Esophagus (tissue), 2 donors: Measurements from ENCODE around the gene MCTP2. TPM values are rescaled to one million over a fixed set of nuclear protein-coding genes. Genes with fewer than 3 reads are reported as not detected.

Source experiments
- H3K27ac ChIP-seq, 2 donors: one replicate each; pipeline ENCODE4 v1.5.1; 2013; ENCODE audit warnings: low read depth in 2 of 2, mild to moderate bottlenecking in 2 of 2, inconsistent platforms in 1 of 2, low read length in 1 of 2, moderate library complexity in 1 of 2
- H3K27me3 ChIP-seq, 2 donors: one replicate each; pipeline ENCODE4 v1.6.1; 2013; ENCODE audit warnings: low read length in 2 of 2, control low read depth in 1 of 2, mild to moderate bottlenecking in 1 of 2; ENCODE audit not compliant: insufficient read depth in 2 of 2, control insufficient read depth in 1 of 2
- H3K36me3 ChIP-seq, 2 donors: one replicate each; pipeline ENCODE4 v1.6.1; 2013; ENCODE audit warnings: low read length in 1 of 2; ENCODE audit not compliant: control insufficient read depth in 2 of 2, insufficient read depth in 2 of 2
- H3K4me1 ChIP-seq, 2 donors: one replicate each; pipeline ENCODE4 v1.6.1; 2013; ENCODE audit warnings: low read length in 1 of 2; ENCODE audit not compliant: control insufficient read depth in 2 of 2, insufficient read depth in 2 of 2
- H3K4me3 ChIP-seq, 2 donors: one replicate each; pipeline ENCODE4 v1.5.1; 2013; ENCODE audit warnings: low read length in 2 of 2, mild to moderate bottlenecking in 2 of 2, low read depth in 1 of 2, moderate library complexity in 1 of 2
- H3K9me3 ChIP-seq, 2 donors: one replicate each; pipeline ENCODE4 v1.6.1; 2013; ENCODE audit warnings: mild to moderate bottlenecking in 2 of 2, low read depth in 1 of 2, low read length in 1 of 2, moderate library complexity in 1 of 2; ENCODE audit not compliant: control insufficient read depth in 2 of 2, insufficient read depth in 1 of 2
- WGBS, 2 donors: extraction: QIAGEN DNeasy Blood & Tissue Kit; methylation state at CpG; one replicate each; pipeline ENCODE4 v1.1.7; 2013; 5-methylcytosine and 5-hydroxymethylcytosine counted together
- polyA plus RNA-seq, 2 donors: library from polyadenylated mRNA; stranded (reverse); fragments of 200-250 nt; gene quantifications; one replicate each; pipeline ENCODE4 v1.2.3, GENCODE V29; 2013
- donor health status: healthy with polysubstance abuse.
- donor health status: Bipolar disorder and iron deficiency.

The MCTP2 gene
- polyA plus RNA-seq, 2 donors: 2.4 to 2.5 TPM

GRCh38 chr15:94327356-94327936, 96.1 kb downstream of the MCTP2 start:
- Histone ChIP-seq H3K36me3 (peaks cover 0 to 2% of the 10 kb centered on the region in 2 donors), H3K9me3 (no peaks in the 10 kb centered on the region), H3K27ac (no peak overlapping the region), H3K27me3 (no peaks in the 10 kb centered on the region), H3K4me3 (no peak overlapping the region), H3K4me1 (no peaks in the 10 kb centered on the region)
- 77 to 82% methylated on average over 2 of the region's 2 CpGs for WGBS, 2 donors

- WGBS, 2 donors: 83 to 87% methylated on average over 3 of the region's 3 CpGs
- H3K4me1 ChIP-seq: no peaks in the 10 kb centered on the region
Measured at GRCh38 chr15:94331731-94332130, 100.4 kb downstream of the MCTP2 start.

GRCh38 chr15:94335616-94336015, 104.3 kb downstream of the MCTP2 start:
- WGBS, 2 donors: 85 to 87% methylated on average over 3 of the region's 3 CpGs
- Histone ChIP-seq H3K4me3 (no peak overlapping the region), H3K4me1 (no peaks in the 10 kb centered on the region), H3K9me3 (no peaks in the 10 kb centered on the region), H3K36me3 (peaks cover 0 to 2% of the 10 kb centered on the region in 2 donors), H3K27me3 (no peaks in the 10 kb centered on the region), H3K27ac (no peak overlapping the region)

More at GRCh38 chr15:94331731-94332130, 100.4 kb downstream of the MCTP2 start:
- Histone ChIP-seq H3K27me3 (no peaks in the 10 kb centered on the region), H3K36me3 (peaks cover 0 to 2% of the 10 kb centered on the region in 2 donors), H3K27ac (no peak overlapping the region), H3K4me3 (no peak overlapping the region), H3K9me3 (no peaks in the 10 kb centered on the region)

- no peaks in the 10 kb centered on the region for H3K9me3 ChIP-seq
- 91 to 92% methylated on average over 13 of the region's 13 CpGs for WGBS, 2 donors
- H3K4me1 ChIP-seq: no peaks in the 10 kb centered on the region
- peaks cover 0 to 2% of the 10 kb centered on the region in 2 donors for H3K36me3 ChIP-seq
- H3K4me3 ChIP-seq: no peak overlapping the region
- H3K27ac ChIP-seq: no peak overlapping the region
- H3K27me3 ChIP-seq: no peaks in the 10 kb centered on the region
Measured at GRCh38 chr15:94336817-94337467, 105.6 kb downstream of the MCTP2 start.

- Histone ChIP-seq H3K27ac (no peak overlapping the region), H3K4me3 (no peak overlapping the region), H3K4me1 (no peaks in the 10 kb centered on the region), H3K27me3 (no peaks in the 10 kb centered on the region), H3K9me3 (no peaks in the 10 kb centered on the region), H3K36me3 (peaks cover 0 to 2% of the 10 kb centered on the region in 2 donors)
- WGBS, 2 donors: 92 to 94% methylated on average over 16 of the region's 16 CpGs
Measured at GRCh38 chr15:94338243-94338846, 107.0 kb downstream of the MCTP2 start.

- Histone ChIP-seq H3K36me3 (no peaks in the 10 kb centered on the region), H3K27me3 (no peaks in the 10 kb centered on the region), H3K4me3 (no peak overlapping the region), H3K27ac (no peak overlapping the region), H3K9me3 (no peaks in the 10 kb centered on the region), H3K4me1 (no peaks in the 10 kb centered on the region)
- WGBS, 2 donors: 66 to 67% methylated on average over 4 of the region's 4 CpGs
Measured at GRCh38 chr15:94346282-94346681, 114.9 kb downstream of the MCTP2 start.

- Histone ChIP-seq H3K36me3 (no peaks in the 10 kb centered on the region), H3K27ac (no peak overlapping the region), H3K4me3 (no peak overlapping the region), H3K4me1 (no peaks in the 10 kb centered on the region), H3K27me3 (no peaks in the 10 kb centered on the region), H3K9me3 (no peaks in the 10 kb centered on the region)
- WGBS, 2 donors: 55 to 72% methylated on average over 2 of the region's 2 CpGs
Measured at GRCh38 chr15:94348084-94348483, 116.7 kb downstream of the MCTP2 start.

- H3K27me3 ChIP-seq: no peaks in the 10 kb centered on the region
- 93 to 98% methylated on average over 1 of the region's 1 CpG for WGBS, 2 donors
- no peaks in the 10 kb centered on the region for H3K9me3 ChIP-seq
- no peaks in the 10 kb centered on the region for H3K4me1 ChIP-seq
- H3K27ac ChIP-seq: no peak overlapping the region
- H3K36me3 ChIP-seq: no peaks in the 10 kb centered on the region
- H3K4me3 ChIP-seq: no peak overlapping the region
Measured at GRCh38 chr15:94351031-94351535, 119.7 kb downstream of the MCTP2 start.

- H3K27me3 ChIP-seq: no peaks in the 10 kb centered on the region
- no peaks in the 10 kb centered on the region for H3K4me1 ChIP-seq
- H3K4me3 ChIP-seq: no peak overlapping the region
- no peak overlapping the region for H3K27ac ChIP-seq
- no peaks in the 10 kb centered on the region for H3K9me3 ChIP-seq
- no peaks in the 10 kb centered on the region for H3K36me3 ChIP-seq
- 80 to 81% methylated on average over 11 of the region's 11 CpGs for WGBS, 2 donors
Measured at GRCh38 chr15:94352636-94353487, 121.5 kb downstream of the MCTP2 start.
